ENCODE data around the gene KCTD6.

The KCTD6 gene

DNA sequence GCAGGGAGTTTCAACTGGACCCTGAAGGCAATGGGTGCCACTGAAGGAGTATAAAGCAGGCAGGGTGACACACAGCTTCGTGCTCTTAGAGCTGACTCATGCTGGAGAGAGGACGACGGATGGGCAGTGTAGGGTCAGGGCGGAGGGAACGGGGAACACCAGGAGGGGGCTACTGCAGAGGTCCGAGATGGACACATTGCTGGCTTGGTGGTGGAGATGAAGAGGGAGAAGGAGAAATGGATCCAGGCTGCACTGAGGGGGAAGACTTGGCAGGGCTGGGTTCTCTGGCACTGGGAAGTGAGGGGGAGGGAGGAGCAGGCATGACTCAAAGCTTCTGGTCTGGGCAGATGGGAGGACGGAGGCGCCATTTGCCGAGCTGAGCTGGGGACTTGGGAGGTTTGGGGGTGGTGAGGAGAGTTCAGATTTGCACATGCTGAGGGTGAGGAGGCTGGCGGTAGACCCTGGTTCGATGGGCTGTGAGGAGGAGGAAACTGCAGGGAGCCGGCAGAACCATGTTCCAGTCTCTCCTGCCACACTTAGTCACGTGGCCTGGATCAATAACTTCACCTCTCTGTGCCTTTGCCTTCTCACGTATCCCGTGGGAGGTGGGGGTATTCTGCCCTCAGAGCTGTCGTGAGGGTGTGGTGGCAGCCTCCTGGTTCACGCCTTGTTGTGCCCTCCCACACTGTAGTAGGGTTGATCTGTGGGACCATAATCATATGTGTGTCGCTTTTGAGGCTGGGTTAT, 4.6 kb upstream of the KCTD6 start:
- DNase-seq = no peak

DNA sequence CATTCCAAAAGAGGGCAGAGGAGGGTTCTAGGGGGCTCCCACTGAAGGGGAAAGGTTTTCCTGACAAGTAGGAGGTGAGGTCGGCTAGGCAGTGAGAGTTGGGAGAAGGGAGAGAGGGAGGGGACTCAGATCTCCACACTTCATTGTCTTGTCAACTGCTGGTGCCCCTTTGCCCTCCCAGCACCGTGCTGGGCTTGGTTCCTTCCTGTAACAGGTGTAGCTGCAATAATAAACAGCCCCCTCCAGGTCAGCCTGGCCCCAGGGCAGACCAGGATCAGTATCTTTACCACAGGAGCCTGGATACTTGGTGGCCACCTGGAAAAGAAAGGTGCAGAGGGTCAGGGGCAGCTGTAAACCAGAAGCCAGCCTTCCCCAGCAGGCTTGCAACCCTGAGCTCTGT, 2.9 kb upstream of the KCTD6 start:
- DNase-seq = no peak

DNA sequence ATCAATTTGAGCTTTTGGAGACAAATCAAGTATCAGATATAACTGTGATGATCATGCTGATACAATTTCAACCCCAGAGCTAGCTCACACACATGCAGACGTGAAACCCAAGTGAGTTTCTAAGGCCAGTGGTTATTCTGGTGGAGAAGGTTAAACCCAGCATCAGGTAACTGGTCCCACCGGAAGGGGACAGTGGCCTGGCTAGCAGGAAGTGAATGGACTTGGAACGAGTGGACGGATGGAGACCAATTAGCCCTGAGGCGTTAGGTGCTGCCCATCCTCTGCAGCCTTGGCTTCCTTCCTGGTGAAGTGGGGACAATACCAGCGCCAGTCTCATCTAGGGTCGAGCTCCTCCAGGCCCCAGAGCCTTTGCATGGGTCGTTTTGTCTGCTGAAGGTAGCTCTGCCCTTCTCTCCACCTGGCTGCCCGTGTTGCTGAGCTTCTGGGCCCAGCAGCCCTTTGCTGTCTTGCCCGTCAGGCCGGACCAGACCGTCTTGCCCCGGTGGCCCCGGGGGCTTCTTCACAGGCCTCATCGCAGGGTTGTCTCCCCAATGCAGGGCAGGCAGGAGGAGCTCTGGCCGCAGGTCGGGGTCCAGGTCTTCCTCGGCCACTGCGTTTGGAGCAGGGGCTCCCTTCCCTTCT, 915 bp upstream of the KCTD6 start:
- no peak for DNase-seq

DNA sequence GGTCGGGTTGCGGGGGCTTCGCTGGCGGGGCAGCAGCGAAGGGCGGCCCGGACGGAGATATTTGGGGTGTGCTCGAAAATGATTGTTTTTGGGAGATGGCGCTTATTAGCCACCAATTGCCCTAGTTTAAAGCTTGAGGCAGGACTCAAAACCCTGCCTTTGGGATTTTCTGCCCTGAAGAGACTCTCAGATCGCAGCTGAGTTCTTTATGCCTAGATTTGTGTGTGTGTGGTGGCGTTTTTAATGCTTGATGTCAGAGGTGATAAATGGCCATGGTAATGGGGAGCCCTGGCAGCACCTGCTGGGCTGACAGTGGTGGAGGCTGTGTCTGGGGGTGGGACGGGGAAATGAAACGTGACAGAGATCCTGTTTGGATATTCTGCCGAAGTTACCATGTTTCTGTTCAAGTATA, 604 bp downstream of the KCTD6 start:
- DNase-seq = peak; percentile 53

DNA sequence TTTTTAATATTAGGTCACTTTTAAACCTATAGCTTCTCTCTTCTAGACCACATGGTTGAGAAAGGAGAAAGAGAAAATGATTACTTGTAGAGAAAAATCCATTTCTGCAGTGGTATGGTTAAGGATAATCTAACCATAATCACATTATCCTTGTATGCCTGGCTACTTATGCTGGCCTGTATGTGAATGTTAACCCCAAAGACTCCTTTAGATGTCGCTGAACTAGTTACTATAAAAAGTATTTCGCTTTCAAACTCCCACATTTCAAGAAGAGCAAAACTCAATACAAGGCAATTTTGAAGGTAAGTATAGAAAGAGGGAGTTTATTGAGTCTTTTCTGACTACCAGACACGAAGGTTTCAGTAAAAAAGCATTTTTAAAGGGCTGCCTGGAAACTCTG, 2.2 kb downstream of the KCTD6 start:
- DNase-seq = no peak

DNA sequence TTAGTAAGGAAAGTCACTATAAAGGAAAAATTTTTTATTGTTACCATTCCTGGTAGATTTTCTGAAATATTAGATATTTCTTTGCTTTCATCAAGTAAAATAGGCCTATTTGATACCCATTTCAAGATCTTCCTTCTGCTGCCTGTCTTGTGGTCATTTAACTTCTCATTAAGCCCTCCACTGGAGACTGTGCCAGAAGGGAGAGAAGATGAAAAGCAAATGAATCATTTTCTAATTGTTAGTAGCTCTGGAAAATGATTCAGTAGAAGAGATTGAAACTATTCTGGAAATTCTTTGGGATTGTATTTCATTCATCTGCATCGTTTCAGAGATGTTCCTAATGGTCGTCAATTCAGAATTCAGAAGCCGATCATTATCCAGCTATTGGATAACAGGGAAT, 3.2 kb downstream of the KCTD6 start:
- DNase-seq = no peak

DNA sequence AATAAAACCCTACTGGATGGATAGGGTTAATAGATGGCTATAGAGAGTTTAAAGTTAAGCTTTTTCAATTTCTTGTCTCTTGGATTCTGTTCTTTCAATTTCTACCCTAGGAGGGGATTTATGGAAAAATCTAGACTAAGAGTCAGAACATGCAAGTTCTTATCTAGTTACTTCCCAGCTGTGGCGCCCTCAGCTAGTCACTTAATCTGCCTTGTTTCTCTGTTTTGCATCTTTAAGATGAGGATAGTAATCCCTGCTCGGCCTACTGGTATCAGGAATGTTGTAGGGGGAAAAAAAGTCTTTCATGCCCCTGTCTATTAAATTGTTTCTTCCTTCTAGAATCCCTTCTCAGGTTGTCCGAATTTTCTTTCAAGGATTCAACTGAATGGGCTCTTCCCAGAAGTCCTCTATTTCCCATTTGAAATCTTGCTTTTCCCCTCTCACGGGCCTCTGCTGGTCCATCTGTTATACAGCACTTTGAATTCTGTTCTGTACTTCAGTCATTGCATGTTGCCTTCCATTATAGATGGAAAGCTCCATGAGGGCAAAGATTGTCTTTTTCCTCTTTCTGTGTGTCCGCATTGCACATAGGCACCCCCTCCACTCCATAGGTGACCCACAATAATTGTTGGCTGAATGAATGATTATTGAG, 4.4 kb downstream of the KCTD6 start:
- no peak for DNase-seq

DNA sequence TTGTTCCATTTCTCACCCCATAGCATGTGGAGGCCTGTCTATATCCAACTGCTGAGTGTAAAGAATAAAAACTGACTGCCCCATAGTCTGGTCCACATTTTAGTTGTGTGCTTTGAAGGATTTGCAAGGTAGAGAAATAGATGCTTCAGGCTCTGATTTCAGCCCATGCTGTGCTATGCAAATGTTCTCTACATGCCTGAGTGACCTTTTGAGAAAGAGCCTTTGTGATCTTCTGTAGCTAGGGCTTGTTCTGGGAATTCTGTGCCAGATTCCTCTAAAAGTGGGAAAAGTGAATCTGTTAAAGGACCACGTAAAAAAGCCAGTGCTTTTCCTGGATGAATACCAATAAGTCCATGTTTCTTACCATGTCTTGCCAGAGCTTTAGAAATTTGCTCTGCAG, 5.2 kb downstream of the KCTD6 start:
- DNase-seq = no peak

DNA sequence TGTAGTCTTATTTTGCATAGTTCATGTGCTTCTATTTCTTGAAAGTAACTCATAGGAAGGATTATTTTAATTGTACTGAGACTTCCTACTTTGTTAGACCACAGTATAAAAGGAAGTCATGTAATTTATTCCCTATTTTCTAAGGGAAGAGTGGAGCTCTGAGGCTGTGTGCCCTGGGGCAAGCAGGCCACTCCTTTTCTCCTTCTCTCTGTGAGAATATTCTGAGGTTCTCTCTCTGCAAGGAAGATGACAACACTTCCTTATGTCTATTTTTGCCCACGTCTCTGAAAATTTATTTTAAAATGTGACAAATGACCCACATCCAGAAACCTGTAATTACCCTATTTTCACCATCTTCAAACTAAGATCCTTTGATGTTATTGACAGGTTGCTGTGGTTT, 11.0 kb downstream of the KCTD6 start:
- no peak for DNase-seq

DNA sequence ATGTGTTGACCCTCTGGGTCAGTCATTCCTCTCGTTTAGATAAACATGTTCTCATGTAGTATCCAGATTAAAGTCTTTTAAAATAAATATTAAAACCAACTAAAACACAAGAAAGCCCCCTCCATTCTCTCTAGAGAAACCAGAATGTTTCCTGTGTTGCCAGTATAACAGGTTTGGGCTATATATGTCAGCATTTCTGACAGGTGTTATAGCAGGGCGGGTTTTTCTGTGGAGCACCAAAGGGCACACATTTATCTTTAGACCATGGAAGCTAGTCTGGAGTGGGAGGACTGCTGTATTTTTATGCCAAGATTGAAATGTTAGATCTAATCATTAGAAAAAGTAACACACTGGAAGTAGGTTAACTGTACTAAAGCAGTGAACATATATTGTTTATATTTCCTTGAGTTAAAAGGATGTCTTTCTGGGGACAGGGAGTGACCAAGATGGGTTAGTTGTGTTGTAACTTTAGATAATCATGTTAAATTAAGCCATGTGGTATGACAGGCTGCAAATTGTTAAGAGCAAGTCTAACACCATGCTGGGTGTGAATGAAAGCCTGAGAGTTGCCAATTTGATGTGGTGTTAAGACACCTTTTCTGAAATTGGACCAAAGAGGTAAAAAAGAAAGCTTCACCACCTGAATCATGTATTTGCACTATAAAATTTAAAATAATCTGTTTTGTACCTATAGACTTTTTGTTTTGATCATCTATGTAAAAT, 15.6 kb downstream of the KCTD6 start:
- DNase-seq = no peak

DNA sequence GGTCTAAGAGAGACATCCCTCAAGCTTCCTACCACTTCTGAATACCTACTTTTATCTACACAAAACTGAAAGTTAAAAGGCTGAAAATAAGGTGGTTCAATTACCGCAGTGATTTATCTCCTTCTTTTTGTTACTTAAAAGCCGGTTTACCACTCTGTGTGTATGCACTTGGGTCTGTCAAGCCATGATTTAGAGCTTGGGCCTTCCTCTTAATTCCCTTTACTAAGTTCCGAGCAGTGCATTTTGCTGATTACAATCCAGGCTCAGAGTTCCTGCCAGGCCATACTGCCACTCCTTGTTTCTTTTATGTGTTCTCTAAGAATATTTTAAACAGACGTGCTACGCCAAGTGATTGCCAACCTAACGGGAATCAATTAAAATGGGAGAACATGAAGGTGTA, 16.5 kb downstream of the KCTD6 start:
- DNase-seq = no peak

DNA sequence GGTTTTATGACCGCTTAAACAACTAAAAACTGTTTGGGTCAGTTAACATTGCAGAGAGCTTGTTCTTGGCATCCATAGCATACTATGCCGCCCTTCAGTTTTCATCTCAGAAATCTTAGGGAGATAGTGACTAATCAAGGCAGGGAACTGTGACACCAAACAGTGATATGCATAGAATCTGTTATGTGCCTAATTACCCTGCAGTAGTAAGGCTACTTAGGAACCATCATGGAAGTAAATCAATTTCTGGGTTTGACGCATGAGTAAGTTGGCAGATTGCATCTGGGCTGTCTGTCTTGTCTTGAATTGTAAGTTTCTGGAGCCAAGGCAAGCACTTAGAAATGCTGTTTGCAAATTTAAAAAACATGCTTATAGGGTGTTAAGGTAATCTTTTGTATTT, 22.5 kb downstream of the KCTD6 start:
- no peak for DNase-seq

DNA sequence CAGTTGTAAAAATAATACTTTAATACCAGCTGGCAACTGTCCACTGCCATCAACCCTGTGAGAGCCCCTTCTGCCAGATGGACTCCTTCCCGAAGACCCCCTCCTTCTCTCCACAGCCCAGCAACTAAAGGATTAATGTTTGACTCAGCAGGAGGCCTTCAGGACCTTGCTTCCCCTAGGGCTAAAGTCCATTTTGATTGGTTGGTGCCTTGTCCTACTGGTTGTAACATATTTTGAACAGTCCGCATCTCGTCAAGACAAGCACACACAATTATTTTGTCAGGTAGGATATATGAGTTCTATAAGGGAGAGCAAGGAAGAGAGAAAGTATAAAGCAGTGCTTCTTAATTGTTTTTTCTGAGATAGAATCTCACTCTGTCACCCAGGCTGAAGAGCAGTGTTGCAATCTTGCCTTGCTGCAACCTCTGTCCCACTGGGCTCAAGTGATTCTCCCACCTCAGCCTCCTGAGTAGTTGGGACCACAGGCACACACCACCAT, 26.4 kb downstream of the KCTD6 start:
- DNase-seq = no peak

DNA sequence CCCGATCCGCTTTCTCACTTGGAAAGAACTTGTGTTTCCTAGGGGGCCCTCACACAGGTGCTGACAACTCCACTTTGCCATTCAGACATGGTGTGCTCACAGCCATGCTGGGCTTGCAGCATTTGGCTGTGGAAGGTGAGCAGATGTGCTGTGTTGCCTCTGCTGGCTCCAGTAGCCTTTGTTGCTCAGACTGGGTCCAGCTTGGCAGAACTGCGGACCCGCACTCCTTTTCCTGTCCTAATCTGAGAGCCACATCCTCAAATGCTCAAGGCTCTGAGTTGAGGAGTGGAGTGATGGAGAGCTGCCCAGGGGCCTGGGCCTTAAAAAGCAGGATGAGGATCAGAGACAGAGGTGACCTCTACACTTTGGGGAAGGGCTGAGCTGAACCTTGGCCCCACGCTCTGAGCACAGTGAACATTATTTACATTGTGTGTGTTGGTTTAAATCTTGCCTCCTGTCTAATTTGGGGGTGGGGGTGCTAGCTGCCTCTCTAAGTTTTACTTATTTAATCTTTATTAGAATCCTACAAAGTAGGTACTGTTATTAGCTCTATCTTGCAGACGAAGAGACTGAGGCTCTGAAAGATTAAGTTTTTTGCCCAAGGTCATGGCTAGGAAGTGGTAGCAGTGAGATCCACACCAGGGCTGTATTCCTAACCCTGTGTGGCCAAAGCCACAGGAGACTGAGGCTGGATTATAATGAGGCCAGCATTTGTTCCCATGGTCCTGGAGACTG, 27.9 kb downstream of the KCTD6 start:
- no peak for DNase-seq

DNA sequence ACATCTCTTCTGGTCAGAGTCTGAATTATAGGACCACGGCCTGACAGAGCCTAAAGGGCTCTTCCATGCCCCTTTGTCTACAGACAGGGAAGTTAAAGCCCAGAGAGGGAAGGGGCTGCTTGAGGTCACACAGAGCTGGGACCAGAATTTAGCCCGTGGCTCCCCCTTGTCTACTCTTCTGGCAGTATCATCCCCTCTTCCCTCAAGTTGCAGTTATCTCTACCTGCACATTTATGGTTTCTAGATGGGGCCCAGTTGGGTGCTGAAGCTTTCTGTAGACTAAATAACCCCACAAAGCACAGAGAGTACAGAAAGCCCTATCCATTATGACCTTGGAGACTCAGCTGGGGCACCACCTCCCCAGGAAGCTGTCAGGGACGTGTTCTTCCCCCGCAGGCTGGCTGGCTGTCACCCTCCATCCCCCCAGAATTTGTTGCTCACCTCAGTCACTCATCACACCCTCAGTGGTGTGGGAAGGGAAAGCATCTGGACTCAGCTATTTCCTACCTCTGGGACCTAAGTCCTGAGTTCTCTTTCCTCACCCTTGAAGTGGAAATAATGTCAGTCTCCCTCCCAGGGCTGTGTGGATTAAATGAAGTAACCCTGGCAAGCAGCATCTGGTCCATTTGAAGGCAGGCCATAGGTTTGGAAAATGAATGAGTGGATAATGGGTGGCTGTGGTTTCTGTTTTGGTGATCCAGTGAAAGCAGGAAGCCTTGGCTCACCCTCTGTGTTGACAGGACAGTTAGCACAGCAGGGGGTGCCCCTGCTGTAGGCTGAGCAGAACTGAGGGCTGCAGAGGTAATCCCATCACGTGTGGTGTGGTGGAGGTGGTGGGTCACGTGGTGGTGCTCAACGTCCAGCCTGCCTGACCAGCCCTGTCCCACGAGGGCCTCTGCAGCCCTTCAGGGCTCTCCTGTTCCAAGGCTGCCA, 28.8 kb downstream of the KCTD6 start:
- DNase-seq = peak; percentile 37

DNA sequence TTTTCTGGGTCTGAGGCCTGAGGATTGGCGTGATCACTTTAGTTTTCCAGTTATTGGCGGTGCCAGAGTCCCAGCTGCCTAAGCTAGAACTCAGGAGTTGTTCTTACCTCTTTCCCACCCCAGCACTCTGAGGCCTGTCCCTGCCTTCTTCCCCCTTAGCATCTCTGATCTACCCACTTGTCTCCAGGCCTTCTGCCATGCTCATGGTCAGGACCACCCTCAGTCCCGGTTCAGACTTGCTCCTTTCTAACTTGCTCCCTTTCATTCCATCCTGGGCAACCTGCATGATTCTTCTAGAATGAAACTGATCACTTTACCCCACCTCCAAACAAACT, 29.4 kb downstream of the KCTD6 start:
- no peak for DNase-seq

DNA sequence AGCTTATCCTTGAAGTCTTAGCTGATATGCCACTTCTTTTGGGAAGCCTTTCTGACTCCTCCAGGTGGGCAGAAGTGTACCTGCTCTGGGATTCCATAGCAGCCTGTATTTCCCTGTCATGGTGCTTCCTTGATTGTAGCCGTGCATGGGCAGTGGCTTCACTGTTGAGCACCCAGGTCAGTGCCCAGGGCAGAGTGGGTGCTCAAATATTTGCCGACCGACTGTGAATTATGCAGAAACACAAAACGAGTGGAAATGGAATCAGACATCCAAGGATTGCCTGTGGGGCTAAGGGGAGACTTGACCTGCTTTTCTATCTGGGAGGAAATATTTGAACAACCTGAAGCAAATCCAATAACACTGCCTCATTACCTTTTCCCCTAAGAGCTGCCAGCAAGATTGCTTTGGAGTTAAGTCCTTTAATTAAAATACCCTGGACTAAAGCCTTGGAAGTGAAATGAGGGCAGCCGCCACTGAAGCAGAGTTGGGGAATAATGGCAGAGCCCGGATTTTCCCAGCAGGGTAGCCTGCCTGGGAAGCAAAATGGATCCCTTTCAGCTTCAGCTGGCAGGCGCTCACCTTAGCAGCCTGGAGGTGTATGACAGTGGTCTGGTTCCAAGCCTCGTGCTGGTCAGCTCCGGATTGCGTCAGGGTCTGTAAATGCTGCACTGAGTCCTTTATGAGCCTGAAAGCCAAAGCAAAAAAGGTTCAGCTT, 30.2 kb downstream of the KCTD6 start:
- no peak for DNase-seq

DNA sequence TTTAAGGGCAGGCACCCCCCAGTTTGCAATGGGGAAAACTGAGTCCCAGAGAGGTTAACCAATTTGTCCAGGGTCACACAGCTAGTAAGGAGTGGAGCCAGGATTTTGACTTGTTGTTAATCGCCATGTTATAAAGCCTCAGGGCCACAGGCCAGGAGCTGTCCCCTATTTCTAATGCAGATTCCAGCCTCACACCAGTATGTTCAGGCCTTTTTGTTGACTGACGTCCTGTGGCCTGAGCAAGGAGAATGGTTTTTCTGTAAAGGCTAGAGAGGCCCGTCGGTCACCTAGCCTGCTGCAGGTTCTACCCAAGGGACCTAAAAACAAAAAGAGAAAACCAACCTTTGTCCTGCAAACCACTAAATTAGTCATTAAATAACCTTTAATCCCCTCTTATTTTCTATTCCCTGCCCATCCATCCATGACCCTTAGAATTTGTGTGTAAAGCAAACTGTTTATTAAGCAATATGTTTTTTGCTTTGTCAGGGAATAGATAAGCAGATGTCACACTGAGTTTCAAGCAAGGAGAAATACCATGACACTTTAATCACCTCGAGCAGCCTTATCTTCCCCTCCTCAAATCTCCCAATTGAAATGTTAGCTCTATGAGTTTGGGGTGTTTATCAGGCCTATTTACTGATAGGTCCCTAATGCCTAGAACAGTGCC, 31.0 kb downstream of the KCTD6 start:
- DNase-seq = peak; percentile 63

DNA sequence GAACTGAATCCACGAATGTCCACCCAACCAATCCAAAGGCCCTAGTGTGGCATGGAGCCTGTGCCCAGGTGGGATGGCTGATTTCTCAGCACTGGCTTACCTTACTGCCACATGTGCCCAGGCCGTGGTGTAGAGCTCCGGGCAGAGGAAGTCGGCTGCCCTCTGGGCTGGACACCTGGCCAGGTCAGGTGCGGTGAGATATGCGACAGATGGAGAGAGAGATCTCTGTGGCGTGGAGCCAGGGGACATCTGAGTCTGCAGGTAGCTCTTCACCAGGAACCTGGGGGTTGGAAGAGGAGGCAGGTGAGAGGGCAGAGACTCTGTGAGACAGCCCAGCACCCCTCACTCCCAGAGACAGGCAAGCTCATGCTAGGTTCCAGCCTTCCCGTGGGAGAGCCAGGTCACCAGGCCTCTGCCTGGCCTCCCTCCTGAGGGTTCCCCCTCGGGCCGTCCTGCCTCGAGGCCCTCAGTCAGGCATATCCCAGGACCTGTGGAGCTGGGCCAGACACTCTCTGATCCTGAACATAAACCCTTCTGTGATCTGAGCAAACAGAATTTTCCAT, 32.5 kb downstream of the KCTD6 start:
- DNase-seq = no peak

DNA sequence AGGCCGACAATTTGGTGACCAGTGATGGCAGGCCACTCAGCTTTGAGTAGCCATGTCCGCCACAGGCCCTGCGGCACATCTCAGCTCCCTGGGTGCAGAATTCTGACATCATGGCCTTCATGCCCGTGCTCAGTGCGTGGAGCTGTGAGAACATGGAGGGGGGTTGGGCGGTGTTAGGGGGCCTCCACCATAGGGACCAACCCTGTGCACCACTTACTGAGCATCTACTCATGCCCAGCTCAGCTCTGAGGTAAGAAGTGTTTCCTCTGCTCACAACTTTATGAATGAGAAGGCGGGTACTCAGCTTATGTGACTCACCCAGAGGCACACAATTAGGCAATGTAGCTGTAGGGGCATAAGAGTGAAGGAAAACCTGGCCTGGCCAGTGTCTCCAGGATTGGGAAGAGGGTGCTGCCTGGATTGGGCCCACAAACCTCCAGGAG, 34.6 kb downstream of the KCTD6 start:
- DNase-seq = peak; percentile 36

All from hematopoietic multipotent progenitor cell treated with erythropoietin and hydrocortisone succinate and interleukin-3 and kit ligand, for 6 days (in vitro differentiated cells).